Endothelial cell (in vitro differentiated cells): ENCODE results near the gene ASXL3. TPM values are rescaled to one million over a fixed set of nuclear protein-coding genes. Genes with fewer than 3 reads are reported as not detected.

Experiments
- DNase-seq: peaks from one replicate; pipeline ENCODE4 v3.0.0; 2021; ENCODE audit warnings: low spot score
- H3K27ac Mint-ChIP-seq: one replicate; pipeline ENCODE4 v1.8.0; 2021; ENCODE audit warnings: mixed read lengths, inconsistent platforms; ENCODE audit not compliant: unreplicated experiment
- H3K27me3 Mint-ChIP-seq: one replicate; pipeline ENCODE4 v1.8.0; 2021; ENCODE audit warnings: mild to moderate bottlenecking, moderate library complexity, mixed read lengths, inconsistent platforms; ENCODE audit not compliant: unreplicated experiment
- H3K36me3 Mint-ChIP-seq: one replicate; pipeline ENCODE4 v1.8.0; 2021; ENCODE audit warnings: mild to moderate bottlenecking, low read depth, mixed read lengths, inconsistent platforms; ENCODE audit not compliant: unreplicated experiment
- H3K4me1 Mint-ChIP-seq: one replicate; pipeline ENCODE4 v1.8.0; 2021; ENCODE audit warnings: mild to moderate bottlenecking, mixed read lengths, inconsistent platforms; ENCODE audit not compliant: unreplicated experiment
- H3K4me3 Mint-ChIP-seq: one replicate; pipeline ENCODE4 v1.8.0; 2021; ENCODE audit warnings: mild to moderate bottlenecking, mixed read lengths, inconsistent platforms; ENCODE audit not compliant: unreplicated experiment
- H3K9me3 Mint-ChIP-seq: one replicate; pipeline ENCODE4 v1.8.0; 2021; ENCODE audit warnings: mixed read lengths, inconsistent platforms; ENCODE audit not compliant: unreplicated experiment
- long read RNA-seq: library from polyadenylated mRNA; unstranded; transcript quantifications from one replicate; pipeline ENCODE4 v2.0.0, GENCODE V29; 2020; ENCODE audit not compliant: unreplicated experiment
- total RNA-seq: library from RNA; stranded (reverse); fragmentation: NEBNext Ultra II Directional; extraction: Animal tissue kit (Norgen Biotek cat#: 25700); gene quantifications from one replicate; pipeline ENCODE4 v1.2.1, GENCODE V29; 2021; ENCODE audit not compliant: unreplicated experiment
- TF ChIP-seq, protein P1 (sequence below): fragments of 200-600 bp; sonication (generic); IDR thresholded peaks from one replicate; pipeline ENCODE4 v1.5.0; 2021; ENCODE audit warnings: antibody characterized with exemption; ENCODE audit not compliant: unreplicated experiment

The ASXL3 gene
- total RNA-seq: 7.2 TPM
- long read RNA-seq: 0 reads

DNA sequence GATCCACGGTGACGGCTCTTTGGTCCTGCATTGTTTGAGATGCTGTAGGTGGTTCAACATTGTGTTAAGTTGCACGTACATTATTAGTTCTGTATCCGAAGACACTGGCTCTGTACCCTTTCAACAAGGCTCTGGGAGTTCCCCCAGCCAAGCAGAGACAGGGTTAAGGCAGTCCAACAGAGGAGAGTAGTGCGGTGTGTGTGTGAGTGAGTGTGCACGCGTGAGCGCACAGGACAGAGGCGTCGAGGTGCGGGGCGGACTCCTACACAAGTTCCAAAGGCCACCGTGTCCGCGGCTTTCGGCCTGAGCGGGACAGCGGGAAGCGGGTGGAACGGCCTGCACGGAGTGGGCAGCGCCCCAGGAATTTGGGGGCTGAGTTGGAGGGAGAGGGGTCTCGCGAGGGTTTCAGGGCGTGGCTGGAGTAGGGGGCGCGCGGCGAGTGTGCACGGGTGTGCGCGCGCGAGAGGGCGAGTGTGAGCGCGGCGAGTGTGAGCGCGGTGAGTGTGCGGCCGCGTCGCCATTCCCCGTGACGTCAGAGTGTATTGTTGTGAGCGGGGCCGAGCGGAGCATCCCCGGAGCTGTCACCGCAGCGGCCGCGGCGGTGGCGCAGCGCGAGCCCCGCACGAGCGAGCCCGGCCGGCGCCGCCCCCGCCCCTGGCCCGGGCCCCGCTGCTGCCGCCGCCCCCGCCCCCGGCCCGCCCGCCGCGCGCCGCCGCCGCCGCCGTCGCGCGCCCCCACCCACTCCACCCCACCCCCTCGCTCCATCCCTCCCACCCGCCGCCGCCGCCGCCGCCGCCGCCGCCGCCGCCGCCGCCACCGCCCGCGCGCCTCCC, at the start of gene ASXL3:
TSS of gene ASXL3 (plus strand) at position 535 of the 833 bp plus-strand sequence. CDS start 413 bp downstream, outside the sequence.
- Mint-ChIP-seq H3K9me3 (no peaks in the 10 kb centered on the region), H3K27me3 (peaks cover 6% of the 10 kb centered on the region), H3K27ac (peak within 1 kb of the TSS; percentile 92), H3K4me1 (peaks cover 5% of the 10 kb centered on the region), H3K4me3 (peak within 1 kb of the TSS; percentile 100), H3K36me3 (peaks cover 4% of the 10 kb centered on the region)
- TF ChIP-seq, protein P1, sequence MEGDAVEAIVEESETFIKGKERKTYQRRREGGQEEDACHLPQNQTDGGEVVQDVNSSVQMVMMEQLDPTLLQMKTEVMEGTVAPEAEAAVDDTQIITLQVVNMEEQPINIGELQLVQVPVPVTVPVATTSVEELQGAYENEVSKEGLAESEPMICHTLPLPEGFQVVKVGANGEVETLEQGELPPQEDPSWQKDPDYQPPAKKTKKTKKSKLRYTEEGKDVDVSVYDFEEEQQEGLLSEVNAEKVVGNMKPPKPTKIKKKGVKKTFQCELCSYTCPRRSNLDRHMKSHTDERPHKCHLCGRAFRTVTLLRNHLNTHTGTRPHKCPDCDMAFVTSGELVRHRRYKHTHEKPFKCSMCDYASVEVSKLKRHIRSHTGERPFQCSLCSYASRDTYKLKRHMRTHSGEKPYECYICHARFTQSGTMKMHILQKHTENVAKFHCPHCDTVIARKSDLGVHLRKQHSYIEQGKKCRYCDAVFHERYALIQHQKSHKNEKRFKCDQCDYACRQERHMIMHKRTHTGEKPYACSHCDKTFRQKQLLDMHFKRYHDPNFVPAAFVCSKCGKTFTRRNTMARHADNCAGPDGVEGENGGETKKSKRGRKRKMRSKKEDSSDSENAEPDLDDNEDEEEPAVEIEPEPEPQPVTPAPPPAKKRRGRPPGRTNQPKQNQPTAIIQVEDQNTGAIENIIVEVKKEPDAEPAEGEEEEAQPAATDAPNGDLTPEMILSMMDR: no peak
- DNase-seq: peak; percentile 41

DNA sequence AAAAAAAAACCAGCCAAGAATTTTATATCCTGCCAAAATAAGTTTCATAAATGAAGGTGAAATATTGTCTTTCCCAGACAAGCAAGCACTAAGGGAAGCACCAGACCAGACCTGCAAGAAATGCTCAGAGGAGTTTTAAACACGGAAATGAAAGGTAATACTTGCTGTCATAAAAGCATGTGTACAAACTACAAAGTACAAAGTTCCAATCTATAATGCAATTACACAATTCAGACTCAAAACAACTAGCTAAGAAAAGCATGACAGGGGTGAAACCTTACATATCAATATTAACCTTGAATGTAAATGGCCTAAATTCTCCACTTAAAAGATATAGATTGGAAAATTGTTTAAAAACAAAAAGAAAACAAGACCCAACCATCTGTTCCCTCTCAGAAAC, 45.0 kb upstream of the ASXL3 start:
- H3K4me3 Mint-ChIP-seq: no peak overlapping the region
- H3K4me1 Mint-ChIP-seq: no peaks in the 10 kb centered on the region
- H3K27ac Mint-ChIP-seq: no peak overlapping the region
- H3K36me3 Mint-ChIP-seq: no peaks in the 10 kb centered on the region
- H3K27me3 Mint-ChIP-seq: no peaks in the 10 kb centered on the region
- DNase-seq: no peak
- TF ChIP-seq, protein P1: no peak
- H3K9me3 Mint-ChIP-seq: no peaks in the 10 kb centered on the region

DNA sequence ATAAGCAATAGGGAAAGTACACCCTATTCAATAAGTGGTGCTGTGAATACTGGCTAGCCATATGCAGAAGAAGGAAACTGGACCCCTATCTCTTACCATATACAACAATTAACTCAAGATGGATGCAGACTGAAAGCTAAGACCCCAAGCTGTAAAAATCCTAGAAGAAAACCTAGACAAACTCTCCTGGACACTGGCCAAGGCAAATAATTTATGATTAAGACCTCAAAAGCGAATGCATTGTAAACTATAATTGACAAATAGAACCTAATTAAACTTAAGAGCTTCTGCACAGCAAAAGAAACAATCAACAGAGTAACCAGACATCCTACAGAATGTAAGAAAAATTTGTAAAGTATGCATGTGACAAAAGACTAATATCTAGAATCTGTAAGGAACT, 41.1 kb upstream of the ASXL3 start:
- no peak overlapping the region for H3K27ac Mint-ChIP-seq
- H3K4me1 Mint-ChIP-seq: no peaks in the 10 kb centered on the region
- no peaks in the 10 kb centered on the region for H3K36me3 Mint-ChIP-seq
- no peak for DNase-seq
- H3K9me3 Mint-ChIP-seq: no peaks in the 10 kb centered on the region
- H3K4me3 Mint-ChIP-seq: no peak overlapping the region
- H3K27me3 Mint-ChIP-seq: no peaks in the 10 kb centered on the region
- TF ChIP-seq, protein P1: no peak

DNA sequence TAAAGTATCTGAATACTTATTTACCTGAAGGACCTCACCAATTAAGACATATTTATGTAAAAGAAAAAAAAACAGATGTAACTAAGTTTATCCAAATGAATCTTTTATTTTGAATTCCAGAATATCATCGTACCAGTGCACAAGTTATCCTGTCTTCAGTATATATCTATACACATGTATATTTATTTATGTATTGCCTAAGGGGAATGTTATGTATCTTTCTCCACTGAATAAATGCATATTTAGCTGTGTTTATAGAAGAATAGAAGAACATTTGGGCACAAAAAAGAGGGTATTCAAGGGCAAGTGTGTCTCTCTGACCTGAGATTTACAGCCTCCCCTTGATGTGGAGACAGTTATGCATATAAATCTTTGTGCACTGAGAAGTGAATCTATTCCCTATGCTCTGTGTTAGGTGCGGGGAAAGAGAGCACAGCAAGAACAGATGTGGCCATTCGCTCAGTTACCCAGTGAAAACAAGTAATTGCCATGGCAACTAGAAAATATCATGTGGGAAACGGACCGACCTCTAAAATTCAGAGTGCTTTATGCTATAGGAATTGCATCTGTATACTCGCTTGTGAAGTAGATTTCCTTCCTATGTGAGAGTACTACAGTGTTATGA, 39.5 kb upstream of the ASXL3 start:
- Mint-ChIP-seq H3K9me3 (no peaks in the 10 kb centered on the region), H3K27ac (no peak overlapping the region), H3K27me3 (no peaks in the 10 kb centered on the region), H3K36me3 (no peaks in the 10 kb centered on the region), H3K4me1 (no peaks in the 10 kb centered on the region), H3K4me3 (no peak overlapping the region)
- no peak for DNase-seq
- TF ChIP-seq, protein P1: no peak

DNA sequence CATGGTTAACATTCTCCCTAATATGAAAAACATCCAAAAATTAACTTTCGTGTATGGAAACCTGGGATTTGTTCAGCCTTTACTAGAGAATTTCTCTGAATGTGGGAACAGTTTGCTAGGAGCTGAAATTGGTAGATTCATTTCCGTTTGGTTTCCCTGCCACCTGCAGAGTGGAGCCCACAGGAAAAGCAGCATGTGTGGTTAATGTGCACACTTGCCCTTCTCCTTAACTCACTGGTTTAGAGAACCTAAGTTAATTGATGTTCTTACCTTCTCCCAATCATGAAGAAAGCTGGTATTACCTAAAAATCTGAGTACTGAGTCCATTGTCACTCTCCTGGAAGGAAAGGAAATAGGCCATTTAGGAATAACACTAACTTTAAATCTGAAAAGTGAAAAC, 37.6 kb upstream of the ASXL3 start:
- TF ChIP-seq, protein P1: no peak
- Mint-ChIP-seq H3K36me3 (no peaks in the 10 kb centered on the region), H3K27ac (no peak overlapping the region), H3K4me3 (no peak overlapping the region), H3K4me1 (no peaks in the 10 kb centered on the region), H3K9me3 (no peaks in the 10 kb centered on the region), H3K27me3 (no peaks in the 10 kb centered on the region)
- no peak for DNase-seq
